H4 (cell line): ENCODE data around the gene MKX. TPM values are rescaled to one million over a fixed set of nuclear protein-coding genes. Genes with fewer than 3 reads are reported as not detected.
"Not testable (repeated sequence)": the region's sequence is repeated elsewhere in the genome, so short reads cannot be mapped to it uniquely, and the experiment has no call there.

Source experiments
- DNase-seq: peaks from one replicate; pipeline ENCODE4 v3.0.0-alpha.2; 2015; ENCODE audit warnings: low spot score
- total RNA-seq: library from RNA; depleted of rRNA; stranded (reverse); fragments of >200 nt; shearing (Covaris generic); gene quantifications from 2 replicates; pipeline ENCODE4 v1.2.3, GENCODE V29; 2014

Gene MKX
- total RNA-seq, 1 experiment from 2014 or later: not detected

DNA sequence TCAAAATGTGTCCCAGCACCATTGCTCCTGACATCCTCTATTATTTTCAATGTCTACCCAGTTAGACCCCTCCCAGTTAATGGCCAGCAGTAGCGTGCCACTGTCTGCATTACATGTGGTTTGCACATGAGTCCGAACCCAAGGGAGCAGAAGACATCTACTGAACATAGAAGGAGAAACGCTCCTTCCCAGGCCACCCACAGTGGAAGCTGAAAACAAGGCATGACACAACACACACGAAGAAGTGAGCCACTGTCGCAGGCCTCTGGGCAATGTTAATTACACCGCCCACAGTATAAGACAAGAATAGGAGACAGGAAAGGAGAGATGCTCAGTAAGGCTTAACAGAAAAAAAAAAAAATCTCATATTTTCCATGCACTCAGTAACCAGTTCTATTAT, 50.5 kb downstream of the MKX start:
- DNase-seq: no peak

DNA sequence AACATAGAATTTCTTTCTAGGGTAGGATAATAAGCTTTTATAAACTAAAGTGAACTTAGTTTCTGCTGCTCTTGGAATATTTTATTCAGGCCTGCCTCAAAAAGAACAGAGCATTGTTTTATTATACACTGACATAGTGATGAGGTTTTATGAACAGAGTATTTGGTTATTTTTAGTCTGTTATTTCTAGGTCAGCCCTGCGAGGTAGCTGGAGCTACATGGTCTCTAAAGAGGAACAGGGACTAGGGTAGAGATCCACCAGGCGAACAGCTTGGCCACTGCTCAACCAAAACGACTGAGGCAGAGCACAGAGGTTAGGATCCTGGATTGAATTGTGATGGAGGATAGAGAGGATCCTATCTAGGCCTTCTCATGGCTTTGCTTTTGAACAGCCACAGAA, 53.0 kb downstream of the MKX start:
- DNase-seq: no peak

DNA sequence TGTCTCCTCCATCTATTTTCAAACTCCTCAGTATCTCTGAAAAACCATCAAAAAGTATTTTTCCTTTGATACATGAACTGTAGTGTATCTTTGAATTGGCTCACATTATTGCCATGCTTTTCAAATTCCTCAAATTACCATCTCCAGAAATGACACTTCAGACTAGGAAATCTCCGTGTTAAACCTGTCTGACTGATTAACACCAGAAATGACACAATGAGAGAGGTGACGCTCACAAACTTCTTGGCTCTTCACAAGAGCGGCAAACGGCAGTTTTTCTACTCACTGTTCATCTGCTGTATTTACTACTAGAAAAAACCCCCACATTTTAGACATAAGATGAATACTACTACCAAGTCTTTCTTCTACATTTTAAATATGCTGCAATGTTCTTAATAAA, 56.6 kb downstream of the MKX start:
- DNase-seq: no peak

DNA sequence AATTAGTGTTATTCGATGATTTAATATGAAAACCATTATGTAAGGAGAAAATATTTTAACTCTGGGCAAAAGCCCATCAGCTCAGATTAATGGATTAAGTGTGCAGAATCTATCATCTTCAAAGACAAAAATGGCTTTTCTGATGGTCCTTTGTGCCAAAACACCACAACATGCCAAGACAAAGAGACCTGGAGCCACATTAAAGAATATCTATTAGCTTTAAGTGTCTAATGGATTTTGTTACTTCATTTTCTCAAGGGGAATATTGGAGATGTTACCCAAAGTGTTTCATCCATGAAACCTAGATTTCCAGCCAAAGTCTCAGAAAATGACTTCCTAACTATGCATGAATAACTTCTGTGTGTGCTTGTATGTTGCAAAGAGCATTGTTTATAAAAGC, 57.3 kb downstream of the MKX start:
- DNase-seq: no peak

DNA sequence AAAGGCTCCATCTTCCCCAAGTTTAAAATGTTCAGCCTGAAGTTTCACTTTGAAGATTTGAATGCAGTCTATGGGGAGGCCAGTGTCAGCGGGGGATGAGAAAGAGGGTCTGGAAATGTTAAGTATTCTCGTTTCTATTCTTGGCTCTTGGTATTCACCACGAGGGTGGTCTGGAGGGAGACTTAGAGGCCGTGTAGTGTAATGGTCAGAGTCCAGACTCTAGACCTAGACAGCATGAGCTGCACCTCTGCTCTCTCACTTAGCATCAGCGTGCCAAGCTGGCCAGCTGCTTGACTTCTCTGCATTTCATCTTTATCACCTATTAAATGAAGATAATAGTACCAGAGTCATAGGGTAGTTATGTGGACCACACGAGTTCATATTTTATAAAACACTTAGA, 57.9 kb downstream of the MKX start:
- no peak for DNase-seq

DNA sequence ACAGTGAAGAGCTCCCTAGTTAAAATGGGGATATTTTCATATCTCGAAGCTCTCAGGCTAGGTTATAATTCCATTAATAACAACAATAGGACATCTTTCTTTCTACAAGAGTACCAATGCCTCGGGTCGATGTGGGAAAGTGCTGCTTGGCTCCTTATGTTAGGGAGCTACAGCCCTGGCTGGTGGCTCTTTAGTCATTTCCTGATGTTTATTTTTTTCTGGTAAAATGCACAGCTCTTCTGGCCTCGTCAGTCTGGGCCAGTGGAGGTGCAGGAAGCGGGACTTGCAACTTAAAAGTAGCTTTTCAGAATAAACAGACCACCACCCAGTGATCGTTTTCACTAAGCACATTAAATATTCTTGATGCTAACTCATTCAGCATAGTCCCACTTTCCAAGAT, 58.3 kb downstream of the MKX start:
- peak; percentile 5 for DNase-seq

DNA sequence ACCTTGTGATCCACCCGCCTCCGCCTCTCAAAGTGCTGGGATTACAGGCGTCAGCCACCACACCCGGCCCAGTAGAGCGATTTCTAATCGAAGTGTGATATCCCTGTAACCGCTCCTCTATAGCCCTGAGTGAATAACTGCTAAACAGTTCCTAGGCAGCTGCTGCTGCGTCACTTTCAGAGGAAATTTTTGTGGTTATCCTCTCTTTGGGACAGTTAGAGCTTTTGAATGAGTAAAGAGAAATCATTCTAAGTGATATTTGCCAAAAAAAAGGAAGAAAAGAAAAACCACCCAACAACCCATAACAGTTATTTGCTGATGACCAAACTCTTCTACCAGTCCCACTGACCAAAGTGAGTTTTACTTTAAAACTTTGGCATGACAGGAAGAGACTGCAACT, 59.9 kb downstream of the MKX start:
- DNase-seq: no peak

DNA sequence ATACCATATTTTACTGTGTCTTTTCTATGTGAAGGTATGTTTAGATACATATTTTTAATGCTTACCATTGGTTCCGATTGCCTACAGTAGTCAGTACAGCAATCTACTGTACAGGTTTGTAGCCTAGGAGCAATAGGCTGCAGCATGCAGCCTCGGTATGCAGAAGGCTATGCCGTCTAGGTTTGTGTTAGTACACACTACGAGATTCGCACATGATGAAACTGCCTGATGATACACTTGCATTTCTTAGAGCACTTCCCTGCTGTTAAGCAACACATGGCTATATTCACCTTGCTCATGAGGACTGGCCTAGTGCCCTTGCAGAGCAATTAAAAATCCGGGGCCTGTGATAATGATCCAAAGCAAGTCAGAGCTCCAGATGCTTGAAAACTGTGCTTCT, 62.4 kb downstream of the MKX start:
- DNase-seq: no peak

DNA sequence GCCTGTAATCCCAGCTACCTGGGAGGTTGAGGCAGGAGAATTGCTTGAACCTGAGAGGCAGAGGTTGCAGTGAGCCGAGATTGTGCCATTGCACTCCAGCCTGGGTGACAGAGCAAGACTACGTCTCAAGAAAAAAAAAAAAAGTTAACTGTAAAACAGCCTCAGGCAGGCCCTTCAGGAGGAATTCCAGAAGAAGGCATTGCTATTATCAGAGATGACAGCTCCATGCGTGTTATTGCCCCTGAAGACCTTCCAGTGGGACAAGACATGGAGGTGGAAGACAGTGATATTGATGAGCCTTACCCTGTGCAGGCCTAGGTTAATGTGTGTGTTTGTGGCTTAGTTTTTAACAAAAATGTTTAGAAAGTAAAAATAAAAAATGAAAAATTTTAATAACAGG, 63.8 kb downstream of the MKX start:
- not testable (repeated sequence) for DNase-seq

DNA sequence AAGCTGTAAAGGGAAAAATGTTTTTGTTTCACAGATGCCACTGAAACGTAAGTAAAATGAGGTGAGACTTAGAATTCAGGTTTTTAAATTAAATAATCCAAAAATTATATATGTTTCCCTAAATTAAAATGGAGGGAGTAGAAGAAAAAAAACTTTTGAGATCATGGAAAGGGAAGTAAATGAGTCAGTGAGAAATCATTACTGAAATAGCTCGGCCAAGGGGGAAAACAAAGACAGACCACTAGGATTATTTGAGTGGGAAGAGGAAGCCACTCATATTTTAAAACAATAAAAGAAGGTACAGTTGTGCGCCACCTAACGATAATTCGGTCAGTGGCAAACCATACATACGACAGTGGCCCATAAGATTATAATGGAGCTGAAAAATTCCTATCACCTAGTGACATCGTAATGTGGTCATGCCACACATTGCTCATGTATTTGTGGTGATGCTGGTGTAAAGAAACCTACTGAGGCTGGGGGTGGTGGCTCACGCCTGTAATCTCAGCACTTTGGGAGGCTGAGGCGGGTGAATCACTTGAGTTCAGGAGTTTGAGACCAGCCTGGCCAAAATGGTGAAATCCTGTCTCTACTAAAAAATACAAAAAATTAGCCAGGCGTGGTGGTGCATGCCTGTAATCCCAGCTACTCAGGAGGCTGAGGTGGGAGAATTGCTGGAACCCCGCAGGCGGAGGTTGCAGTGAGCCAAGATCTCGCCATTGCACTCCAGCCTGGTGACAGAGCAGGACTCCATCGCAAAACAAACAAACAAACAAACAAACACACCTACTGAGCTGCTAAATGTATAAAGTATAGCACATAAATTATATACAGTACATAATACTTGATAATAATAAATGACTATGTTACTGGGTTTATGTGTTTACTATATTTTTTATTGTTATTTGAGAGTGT, 64.7 kb downstream of the MKX start:
- no peak for DNase-seq

DNA sequence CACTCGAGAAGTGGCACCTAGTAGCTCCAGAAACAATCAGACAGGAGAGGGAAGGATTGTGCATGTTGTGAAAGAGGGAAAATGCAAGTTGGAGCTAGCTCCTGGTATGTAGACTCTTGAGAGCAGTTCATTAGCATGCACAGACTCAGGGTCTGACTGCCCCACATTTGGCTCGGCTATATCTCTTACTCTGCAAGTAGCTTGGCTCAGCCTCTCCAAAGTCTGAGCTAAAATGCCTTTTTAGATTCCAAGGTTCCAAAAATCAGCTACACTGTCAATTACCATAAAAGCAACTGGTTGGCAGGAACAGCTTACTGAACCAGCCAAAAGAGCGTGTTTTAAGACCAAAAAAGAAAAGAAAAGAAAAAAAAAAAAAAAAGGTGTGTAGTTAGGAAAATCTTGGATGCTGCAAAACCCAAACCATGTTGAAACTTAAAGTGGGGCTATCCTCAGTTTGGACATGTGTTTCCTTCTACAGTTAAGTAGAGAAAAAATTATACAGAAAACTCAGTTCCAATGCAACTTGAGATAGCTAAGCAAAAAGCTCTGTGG, 65.5 kb downstream of the MKX start:
- no peak for DNase-seq

DNA sequence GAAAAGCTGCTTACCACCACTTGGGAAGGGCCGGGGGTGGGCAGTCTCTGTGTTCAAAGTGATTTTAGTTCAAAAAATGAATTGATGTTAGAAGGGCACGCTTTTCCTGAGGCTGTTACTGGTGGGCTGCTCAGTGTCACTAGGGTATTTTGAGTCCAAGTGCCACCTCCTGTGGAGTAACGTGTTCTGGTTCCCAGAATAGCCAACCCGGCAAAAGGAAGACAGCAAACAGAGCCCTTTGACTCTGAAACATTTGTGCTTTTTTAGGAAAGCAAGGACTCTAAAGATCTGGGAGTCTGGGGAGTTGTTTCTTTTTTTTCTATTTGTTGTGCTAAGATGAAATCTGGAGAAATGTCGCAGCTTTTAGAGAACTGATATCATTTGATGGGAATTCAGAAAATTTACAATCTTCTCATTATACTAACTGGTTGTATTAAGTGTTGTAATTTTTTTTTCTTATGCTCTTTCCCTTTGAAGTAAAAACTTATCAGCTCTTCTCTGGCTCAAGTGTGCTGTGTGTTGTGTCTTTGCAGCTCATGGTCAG, 66.2 kb downstream of the MKX start:
- no peak for DNase-seq

DNA sequence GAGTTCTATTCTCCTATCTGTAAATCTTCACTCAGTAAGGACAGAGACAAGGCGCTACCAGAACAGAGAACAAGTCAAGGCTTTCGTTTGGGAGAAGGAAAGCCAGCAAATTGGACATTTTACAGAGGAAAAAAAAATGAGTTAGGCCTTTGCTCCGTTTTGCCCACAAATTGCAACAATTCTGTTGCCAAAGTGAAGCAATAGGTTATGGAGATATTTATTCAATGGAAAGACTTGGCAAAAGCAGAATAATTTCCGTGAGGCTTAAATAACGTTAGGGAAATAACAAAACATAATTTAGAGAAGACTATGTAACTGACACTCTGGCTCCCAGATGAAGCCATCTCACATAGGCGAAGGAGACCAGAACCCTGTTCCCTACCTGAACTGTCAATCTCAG, 67.5 kb downstream of the MKX start:
- DNase-seq: no peak

DNA sequence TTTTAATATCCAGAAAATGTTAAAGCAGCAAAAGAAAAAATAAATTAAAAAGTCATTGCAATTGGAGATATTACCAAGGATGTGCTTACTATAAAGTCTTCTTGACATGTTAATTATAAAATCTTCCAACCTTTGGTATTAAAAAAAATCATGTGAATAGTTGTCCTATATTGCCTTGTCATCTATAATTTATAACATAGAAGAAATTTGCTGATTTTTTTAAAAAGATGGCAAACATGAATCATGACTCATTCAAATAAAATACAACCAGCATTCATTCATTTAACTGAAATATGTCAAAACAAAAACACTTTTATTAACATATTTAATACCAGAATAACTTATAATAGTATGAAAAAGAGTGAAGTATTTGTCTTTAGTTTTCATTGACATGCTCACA, 72.6 kb downstream of the MKX start:
- DNase-seq: no peak

DNA sequence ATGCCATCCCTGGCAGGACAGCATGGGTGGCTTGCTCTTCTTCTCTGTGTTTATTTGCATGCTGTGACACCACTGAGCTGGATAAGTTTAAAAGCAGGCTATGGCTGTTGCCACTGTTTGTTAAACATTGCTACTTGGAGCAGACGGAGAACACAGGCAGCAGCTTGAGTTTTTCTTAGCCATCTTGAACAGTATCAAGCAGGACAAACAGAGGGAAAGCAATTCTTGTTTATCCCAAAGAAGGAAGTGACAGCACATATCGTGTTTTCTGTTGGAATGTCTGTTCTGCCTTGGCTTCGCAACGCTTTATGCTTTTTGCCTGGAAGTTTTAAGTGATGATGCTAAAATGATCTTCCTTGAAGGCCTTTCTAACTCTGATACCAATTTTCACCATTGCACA, 73.8 kb downstream of the MKX start:
- no peak for DNase-seq

DNA sequence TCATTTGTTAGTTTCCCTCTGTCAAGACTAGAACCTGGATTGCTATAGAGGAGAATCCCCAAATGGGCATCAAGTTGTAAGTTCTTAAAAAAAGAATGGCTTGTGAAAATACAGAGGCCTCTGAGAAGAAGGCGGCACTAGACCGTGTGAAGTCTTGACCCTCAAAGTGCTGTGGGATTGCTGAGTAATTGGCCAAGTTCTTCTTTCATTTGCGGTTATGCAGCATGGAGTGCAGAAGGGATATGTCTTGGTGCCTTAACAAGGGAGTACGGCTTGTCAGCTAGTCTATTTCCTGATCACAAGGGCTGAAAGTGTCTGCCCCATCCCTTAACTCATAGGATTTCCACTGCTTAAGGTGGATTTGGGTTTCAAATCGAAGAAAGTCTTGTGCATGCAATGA, 81.2 kb downstream of the MKX start:
- DNase-seq: no peak

DNA sequence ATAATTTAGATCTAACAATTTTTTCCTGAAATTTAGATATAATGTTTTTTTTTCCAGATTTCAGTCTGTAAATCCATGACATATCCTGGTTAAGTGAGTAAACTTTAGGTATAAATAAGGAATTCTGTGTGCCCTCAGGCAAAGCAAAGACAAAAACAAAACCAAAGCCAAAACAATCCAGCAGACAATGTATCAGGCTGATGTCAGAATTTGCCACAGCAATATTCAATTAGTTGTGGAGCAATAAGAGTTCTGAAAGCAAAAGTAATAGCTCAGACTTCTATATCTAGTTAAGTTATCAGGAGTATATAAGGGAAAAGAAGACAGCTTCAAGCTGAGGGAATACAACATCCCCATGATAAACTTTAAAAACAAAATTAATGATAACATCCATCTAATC, 82.0 kb downstream of the MKX start:
- DNase-seq: no peak

DNA sequence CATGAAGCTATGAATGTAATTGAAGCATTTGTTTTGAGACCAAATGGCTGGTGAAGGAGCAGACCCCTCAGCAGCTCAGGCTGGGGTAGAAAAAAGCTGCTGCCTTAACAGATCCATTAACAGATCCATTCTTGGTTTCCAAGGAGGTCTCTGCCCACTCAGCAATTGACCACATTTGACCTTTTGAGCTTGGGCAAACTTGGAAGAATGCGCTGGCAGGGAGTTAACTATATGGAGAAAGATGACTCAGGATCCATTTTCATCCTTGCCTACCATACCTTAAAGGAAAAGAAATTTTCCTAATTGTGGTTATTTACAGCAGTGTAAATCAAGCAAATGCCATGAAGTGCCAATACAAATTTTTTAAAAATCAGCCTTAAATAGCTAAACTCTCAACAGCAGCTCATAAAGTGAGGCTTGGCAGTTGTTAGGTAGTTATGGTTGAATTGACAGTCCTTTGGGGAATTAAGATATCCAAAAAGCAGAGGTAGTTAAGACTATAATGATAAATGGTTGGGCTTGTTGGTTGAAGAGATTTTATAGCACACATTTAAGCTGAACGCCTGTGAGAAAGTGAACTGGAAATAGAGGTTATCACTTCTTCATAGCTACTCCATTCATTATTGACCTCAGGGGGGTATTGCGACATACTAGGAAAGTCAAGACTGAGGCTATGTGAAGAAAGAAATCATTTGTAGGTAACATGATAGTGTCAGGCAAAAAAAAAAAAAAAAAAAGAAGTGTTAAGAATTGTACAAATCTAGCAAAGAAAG, 83.9 kb downstream of the MKX start:
- DNase-seq: no peak

DNA sequence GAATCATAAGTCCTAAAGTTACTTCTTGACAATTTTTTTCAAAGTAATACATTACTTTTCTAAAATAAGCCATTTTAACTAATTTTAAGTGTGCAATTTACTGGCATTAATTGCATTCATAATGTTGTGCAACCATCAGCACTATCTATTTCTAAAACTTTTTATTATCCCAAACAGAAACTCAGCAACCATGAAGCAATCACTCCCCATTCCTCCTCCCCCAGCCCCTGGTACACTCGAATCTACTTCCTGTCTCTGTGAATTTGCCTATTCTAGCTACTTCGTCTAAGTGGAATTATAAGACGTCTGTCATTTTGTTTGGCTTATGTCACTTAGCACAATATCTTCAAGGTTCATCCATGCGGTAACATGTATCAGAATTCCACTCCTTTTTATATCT, 84.9 kb downstream of the MKX start:
- DNase-seq: no peak

DNA sequence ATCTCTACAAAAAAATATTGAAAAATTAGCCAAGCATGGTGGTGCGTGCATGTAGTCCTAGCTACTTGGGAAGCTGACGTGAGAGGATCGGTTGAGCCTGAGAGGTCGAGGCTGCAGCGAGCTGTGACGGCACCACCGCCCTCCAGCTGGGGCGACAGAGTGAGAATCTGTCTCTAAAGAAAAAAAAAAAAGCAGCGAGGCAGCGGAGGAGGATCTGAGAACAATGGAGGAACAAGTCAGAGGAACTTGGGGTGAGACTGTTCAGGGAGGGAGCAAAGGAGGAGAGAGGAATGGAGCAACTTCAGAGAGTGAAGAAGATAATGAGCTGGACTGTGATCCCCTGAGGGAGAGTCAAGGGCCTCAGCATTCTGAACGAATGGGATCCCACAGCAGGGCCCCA, 85.4 kb downstream of the MKX start:
- DNase-seq: no peak

DNA sequence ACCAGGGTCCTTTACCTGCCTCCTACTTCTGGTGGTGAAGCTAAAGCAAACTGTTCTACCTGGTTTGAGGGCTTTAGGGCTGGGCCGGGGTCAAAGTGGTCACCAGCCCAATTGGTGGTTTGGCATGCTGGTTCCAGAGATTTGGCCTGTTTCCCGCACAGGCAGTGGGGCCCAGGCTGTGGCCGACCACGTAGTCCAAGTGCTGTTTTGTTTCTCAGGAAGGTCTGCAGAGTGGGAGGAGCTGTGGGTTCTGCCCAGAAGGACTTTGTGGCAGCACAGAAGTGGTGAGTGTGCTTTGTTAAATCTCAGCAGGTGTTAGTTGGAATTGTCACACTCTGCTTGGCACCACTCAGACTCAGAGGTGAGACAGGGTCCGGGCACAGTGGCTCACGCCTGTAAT, 85.8 kb downstream of the MKX start:
- DNase-seq: no peak

DNA sequence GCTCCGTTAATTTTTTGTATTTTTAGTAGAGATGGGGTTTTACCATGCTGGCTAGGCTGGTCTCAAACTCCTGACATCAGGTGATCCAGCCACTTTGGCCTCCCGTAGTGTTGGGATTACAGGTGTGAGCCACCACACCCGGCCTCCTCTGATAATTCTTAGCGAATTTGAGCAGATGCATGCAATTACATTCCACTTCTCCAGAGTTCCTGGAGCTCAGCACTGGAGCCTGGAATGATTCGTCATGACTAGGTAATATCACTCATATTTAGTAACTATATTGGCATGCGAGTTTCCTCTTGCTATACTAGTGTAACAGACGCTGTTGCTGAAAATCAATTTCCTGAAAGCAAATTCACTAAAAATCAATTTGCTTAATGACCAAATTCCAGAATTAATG, 86.8 kb downstream of the MKX start:
- no peak for DNase-seq

DNA sequence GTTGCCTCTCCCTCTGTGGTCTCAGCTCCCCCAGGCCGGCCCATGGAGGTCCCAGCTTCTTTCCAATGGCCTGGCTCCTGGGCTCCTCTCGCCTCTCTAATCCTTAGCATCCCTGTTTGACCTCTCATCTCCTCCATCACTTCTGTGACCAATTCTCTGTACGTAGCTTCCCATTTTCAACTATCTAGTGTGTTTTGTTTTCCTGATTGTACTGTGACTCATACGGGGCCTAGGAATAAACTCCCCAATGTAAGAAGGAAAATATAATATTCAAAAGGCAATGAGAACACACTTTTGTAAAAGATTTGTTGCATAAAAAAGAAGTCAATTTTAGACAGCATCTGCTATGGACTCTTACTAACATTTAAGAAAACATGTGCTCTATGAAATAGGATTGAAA, 90.3 kb downstream of the MKX start:
- no peak for DNase-seq
